ENCODE data around the gene SLC4A8. TPM values are rescaled to one million over a fixed set of nuclear protein-coding genes. Genes with fewer than 3 reads are reported as not detected.

Gene SLC4A8
- total and polyA plus RNA-seq, 2 donors (not counting 3 experiments of a cell fraction or from before 2014, with no cell fraction given): 4.7 to 9.7 TPM

DNA sequence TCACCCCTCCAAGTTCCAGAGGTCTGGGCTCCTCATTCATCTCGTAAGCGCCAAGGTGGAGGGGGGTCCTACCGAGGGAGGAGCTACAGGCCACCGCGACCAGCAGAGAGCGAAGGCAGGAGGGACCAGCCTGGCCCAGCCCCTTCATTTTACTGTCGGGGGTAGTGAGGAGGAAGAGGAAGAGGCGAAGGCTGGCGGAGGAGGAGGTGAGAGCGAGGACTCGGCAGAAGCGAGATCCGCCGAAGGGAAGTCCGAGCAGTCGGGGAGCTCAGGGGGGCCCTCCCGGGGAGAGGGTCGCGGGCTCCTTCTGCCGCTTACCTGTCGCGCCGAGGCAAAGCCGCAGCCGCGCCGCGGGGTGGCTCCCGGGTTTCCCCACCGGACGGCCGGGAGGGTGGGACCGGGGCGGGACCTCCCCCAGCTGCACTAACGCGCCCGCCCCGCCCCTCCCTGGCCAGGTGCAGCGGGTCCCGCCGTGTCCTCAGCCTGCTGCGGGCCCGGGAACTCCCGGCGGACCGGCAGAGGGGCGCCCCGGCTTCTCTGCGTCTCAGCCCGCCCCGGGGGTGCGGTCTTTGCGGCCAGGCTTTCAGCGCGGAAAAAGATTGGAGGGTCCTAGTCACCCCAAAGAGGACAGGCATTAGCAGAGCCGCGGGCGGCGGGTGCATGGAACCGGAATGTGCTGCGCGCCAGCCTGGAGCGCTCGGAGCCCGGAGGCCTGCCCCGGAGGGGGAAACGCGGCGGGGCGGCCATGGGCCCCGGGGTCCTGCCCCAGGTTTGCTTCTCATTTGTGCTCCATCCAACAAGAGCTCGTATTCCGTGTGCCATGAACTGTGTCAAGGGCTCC lies 33.1 kb upstream of the SLC4A8 start, which contains the start of gene GALNT6:
TSS of gene GALNT6 (minus strand) at position 124 of the 841 bp plus-strand sequence. CDS start 11,625 bp downstream, outside the sequence.
- ChIA-PET CTCF (interaction anchor here (1.6 to 2.8 kb wide), 5 partner anchors 20 to 41 kb away, joined by 4 to 11 read pairs (median 7); no protein-coding TSS in a partner anchor), POLR2A (interaction anchor here (1.1 to 1.8 kb wide), 2 partner anchors 20 to 22 kb away, joined by 3 to 7 read pairs; no protein-coding TSS in a partner anchor)
- Histone ChIP-seq H2AFZ (ENCODE audit: low read depth, low read length) (peak within 1 kb of the TSS; percentile 77), H3K4me1 (ENCODE audit: control insufficient read depth, extremely low read depth, insufficient read depth, low read length) (peaks cover 43% of the 10 kb centered on the region), H3K36me3 (ENCODE audit: control insufficient read depth in 2 of 2, extremely low read depth in 1 of 2, insufficient read depth in 2 of 2, low read length in 2 of 2) (no peaks in the 10 kb centered on the region), H3K27ac (ENCODE audit: insufficient read depth, low read depth, low read length) (peak within 1 kb of the TSS; percentile 67), H3K4me2 (ENCODE audit: insufficient read depth, low read length) (peak within 1 kb of the TSS; percentile 92), H3K9ac (replicated peaks; ENCODE audit: extremely low read depth, insufficient read depth, low read length) (peak within 1 kb of the TSS; percentile 81), H4K20me1 (replicated peaks; ENCODE audit: control insufficient read depth, extremely low read depth, insufficient read depth, low read length) (no peaks in the 10 kb centered on the region), H3K79me2 (ENCODE audit: control insufficient read depth, insufficient read depth, low read length) (peaks cover 8% of the 10 kb centered on the region), H3K4me3 (replicated peaks in 1 of 3; ENCODE audit: insufficient read depth in 1 of 3, low read depth in 1 of 3, low read length in 3 of 3) (peak within 1 kb of the TSS; percentile 66 to 72 (median 71)), H3K27me3 (ENCODE audit: control insufficient read depth in 2 of 2, insufficient read depth in 2 of 2, low read length in 2 of 2) (no peaks in the 10 kb centered on the region), H3K9me1 (replicated peaks; ENCODE audit: control insufficient read depth, extremely low read depth, insufficient read depth, low read length) (no peaks in the 10 kb centered on the region), H3K9me3 (replicated peaks; ENCODE audit: control insufficient read depth, insufficient read depth, low read length) (no peaks in the 10 kb centered on the region)
- dilution Hi-C loops (cut with MboI; ENCODE audit: extremely low pct_ligation_motif_present, low sequenced_read_pairs) (no loop called here), intact Hi-C loops (cut with micrococcal nuclease) (loop anchor here (1.0 kb wide), 1 partner anchor 20 kb away; no protein-coding TSS in a partner anchor)
- peak; percentile 20 for TF ChIP-seq POLR2AphosphoS5 (IDR thresholded peaks at IDR 0.05; ENCODE audit: insufficient read depth, low read depth, low read length)
- TF ChIP-seq, protein P1, sequence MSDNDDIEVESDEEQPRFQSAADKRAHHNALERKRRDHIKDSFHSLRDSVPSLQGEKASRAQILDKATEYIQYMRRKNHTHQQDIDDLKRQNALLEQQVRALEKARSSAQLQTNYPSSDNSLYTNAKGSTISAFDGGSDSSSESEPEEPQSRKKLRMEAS (IDR thresholded peaks at IDR 0.05; ENCODE audit: insufficient read depth, insufficient read length): no peak
- DNase-seq (ENCODE audit: low read depth, low spot score) (peak; percentile 29), FAIRE-seq (no peak)
- no TSS peak for BruUV-seq (replicated peaks)

DNA sequence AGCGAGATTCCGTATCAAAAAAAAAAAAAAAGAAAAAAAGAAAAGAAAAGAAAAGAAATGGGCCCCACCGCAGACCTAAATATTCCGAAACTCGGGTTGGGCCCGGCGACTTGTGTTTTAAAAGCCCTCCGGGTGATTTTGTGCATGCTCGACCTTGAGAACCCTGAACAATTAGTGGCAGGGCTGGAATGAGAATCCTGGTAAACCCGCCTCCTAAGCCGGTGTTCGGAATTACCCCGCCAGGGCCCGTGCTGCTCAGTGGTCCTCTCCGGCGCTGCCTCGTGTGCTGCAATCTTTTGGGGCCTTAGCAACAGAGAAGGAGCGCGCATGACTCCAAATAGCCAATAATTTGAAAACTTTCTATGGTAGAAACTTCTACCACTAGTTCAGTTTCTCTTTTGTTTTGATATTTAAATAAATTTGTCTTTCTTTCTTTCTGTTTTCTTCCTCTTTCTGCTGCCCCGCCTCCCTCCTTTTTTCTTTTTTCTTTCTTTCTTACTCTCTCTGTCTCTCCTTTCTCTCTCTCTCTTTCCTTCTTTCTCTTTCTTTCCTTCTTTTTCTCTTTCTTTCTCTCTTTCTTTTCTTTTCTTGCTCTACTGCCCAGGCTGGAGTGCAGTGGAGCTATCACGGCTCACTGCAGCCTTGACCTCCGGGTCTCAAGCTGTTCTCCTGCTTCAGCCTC lies 31.9 kb upstream of the SLC4A8 start:
- no peaks in the 10 kb centered on the region for H3K27me3 ChIP-seq (ENCODE audit: control insufficient read depth in 2 of 2, insufficient read depth in 2 of 2, low read length in 2 of 2)
- H3K4me3 ChIP-seq (replicated peaks in 1 of 3; ENCODE audit: insufficient read depth in 1 of 3, low read depth in 1 of 3, low read length in 3 of 3): peak overlapping the region in 2 of 3 experiments; percentile 15 to 41
- peak overlapping the region; percentile 56 for H3K9ac ChIP-seq (replicated peaks; ENCODE audit: extremely low read depth, insufficient read depth, low read length)
- peaks cover 43% of the 10 kb centered on the region for H3K4me1 ChIP-seq (ENCODE audit: control insufficient read depth, extremely low read depth, insufficient read depth, low read length)
- no peaks in the 10 kb centered on the region for H3K36me3 ChIP-seq (ENCODE audit: control insufficient read depth in 2 of 2, extremely low read depth in 1 of 2, insufficient read depth in 2 of 2, low read length in 2 of 2)
- H4K20me1 ChIP-seq (replicated peaks; ENCODE audit: control insufficient read depth, extremely low read depth, insufficient read depth, low read length): no peaks in the 10 kb centered on the region
- intact Hi-C loops (cut with micrococcal nuclease): no loop called here
- FAIRE-seq: peak; percentile 61
- H3K9me1 ChIP-seq (replicated peaks; ENCODE audit: control insufficient read depth, extremely low read depth, insufficient read depth, low read length): no peaks in the 10 kb centered on the region
- H3K9me3 ChIP-seq (replicated peaks; ENCODE audit: control insufficient read depth, insufficient read depth, low read length): no peaks in the 10 kb centered on the region
- ChIA-PET POLR2A (interaction anchor here (0.6 to 1.8 kb wide), 2 partner anchors 21 to 419 kb away, joined by 7 to 10 read pairs; no protein-coding TSS in a partner anchor), CTCF (interaction anchor here (1.0 to 2.4 kb wide), 4 partner anchors 21 to 431 kb away, joined by 3 to 15 read pairs (median 8); no protein-coding TSS in a partner anchor)
- peak overlapping the region; percentile 89 for H3K27ac ChIP-seq (ENCODE audit: insufficient read depth, low read depth, low read length)
- dilution Hi-C loops (cut with MboI; ENCODE audit: extremely low pct_ligation_motif_present, low sequenced_read_pairs): no loop called here
- DNase-seq (ENCODE audit: low read depth, low spot score): peak; percentile 45
- peak overlapping the region; percentile 61 for H3K4me2 ChIP-seq (ENCODE audit: insufficient read depth, low read length)
- peaks cover 8% of the 10 kb centered on the region for H3K79me2 ChIP-seq (ENCODE audit: control insufficient read depth, insufficient read depth, low read length)
- BruUV-seq (replicated peaks): no TSS peak
- TF ChIP-seq FOS (IDR thresholded peaks at IDR 0.05; ENCODE audit: borderline replicate concordance, insufficient read depth, low read length) (no peak), POLR2A (IDR thresholded peaks at IDR 0.05; ENCODE audit: low read depth, low read length) (no peak), GATA2 (IDR thresholded peaks at IDR 0.05; ENCODE audit: insufficient read depth, insufficient read length, low read depth, low read length) (no peak), MYC (IDR thresholded peaks at IDR 0.05; ENCODE audit: low read depth, low read length) (no peak), EZH2 (IDR thresholded peaks at IDR 0.05; ENCODE audit: borderline replicate concordance, low read depth, low read length, severe bottlenecking) (no peak), JUN (IDR thresholded peaks at IDR 0.05; ENCODE audit: borderline replicate concordance, insufficient read depth, insufficient read length, low read depth) (no peak), POLR2AphosphoS5 (IDR thresholded peaks at IDR 0.05; ENCODE audit: insufficient read depth, low read depth, low read length) (no peak)
- TF ChIP-seq, protein P2, sequence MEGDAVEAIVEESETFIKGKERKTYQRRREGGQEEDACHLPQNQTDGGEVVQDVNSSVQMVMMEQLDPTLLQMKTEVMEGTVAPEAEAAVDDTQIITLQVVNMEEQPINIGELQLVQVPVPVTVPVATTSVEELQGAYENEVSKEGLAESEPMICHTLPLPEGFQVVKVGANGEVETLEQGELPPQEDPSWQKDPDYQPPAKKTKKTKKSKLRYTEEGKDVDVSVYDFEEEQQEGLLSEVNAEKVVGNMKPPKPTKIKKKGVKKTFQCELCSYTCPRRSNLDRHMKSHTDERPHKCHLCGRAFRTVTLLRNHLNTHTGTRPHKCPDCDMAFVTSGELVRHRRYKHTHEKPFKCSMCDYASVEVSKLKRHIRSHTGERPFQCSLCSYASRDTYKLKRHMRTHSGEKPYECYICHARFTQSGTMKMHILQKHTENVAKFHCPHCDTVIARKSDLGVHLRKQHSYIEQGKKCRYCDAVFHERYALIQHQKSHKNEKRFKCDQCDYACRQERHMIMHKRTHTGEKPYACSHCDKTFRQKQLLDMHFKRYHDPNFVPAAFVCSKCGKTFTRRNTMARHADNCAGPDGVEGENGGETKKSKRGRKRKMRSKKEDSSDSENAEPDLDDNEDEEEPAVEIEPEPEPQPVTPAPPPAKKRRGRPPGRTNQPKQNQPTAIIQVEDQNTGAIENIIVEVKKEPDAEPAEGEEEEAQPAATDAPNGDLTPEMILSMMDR (IDR thresholded peaks at IDR 0.05; ENCODE audit: extremely low read depth in 1 of 2, insufficient read depth in 1 of 2, low read depth in 1 of 2, low read length in 2 of 2): no peak
- TF ChIP-seq, protein P1 (IDR thresholded peaks at IDR 0.05; ENCODE audit: insufficient read depth, insufficient read length): no peak
- no peak overlapping the region for H2AFZ ChIP-seq (ENCODE audit: low read depth, low read length)
